ENCODE measurements around the gene CCDC142.

The CCDC142 gene

DNA sequence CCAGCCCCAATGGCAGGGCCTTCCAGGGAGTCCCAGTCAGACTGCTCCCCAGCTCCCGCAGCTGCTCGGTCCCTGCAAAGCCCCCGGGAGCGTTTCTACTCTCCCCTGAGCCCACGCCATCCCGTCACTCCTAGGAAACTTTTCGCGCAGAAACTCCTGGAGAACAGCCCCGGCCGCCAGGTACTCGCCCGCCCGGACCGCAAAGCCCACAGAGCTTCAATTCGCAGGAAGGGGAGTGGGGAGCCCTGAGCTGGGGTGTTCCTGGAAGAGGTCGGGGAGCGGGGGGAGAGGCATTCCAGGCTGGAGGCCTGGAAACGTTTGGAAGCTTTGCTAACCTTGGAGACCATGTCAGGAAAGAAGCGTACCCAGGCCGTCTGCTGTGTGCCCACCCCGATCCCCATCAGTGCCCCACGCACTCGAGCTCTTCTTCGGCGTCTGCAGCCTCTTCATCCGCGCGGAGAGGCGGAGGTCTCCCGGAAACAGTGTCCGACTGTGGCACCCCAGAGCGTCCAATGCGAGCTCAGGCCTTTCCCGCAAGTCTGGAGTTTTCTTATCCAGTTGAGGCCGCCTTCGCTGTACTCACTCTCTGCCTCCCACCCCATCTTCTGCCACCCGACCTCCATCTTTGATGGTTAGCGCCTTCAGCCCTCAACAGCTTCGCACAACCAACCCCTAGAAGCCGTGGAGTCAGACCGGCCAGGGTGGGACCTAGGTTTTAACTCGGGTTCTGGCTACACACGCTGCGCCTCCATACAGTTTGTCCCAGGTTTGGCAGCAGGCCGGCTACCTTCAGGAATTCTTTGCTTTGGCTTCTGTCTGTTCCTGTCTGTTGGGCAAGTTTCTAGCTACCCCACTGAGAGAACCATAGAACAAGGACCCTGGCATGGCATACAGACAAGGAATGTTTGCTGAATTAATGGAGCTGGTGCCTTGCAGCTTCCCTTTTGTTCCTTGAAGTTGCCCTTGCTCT, 21.0 kb upstream of the CCDC142 start:
- TF ChIP-seq TOX (CRISPR knock-in tag; IDR thresholded peaks at IDR 0.05; ENCODE audit: borderline replicate concordance) (no peak), ZFP30 (CRISPR knock-in tag; IDR thresholded peaks at IDR 0.05) (no peak), CSDC2 (CRISPR knock-in tag; IDR thresholded peaks at IDR 0.05) (no peak), BACH2 (CRISPR knock-in tag; IDR thresholded peaks at IDR 0.05; ENCODE audit: borderline replicate concordance) (no peak), GLIS3 (CRISPR knock-in tag; IDR thresholded peaks at IDR 0.05) (no peak), ZNF70 (CRISPR knock-in tag; IDR thresholded peaks at IDR 0.05) (no peak), ZNF565 (CRISPR knock-in tag; conservative IDR thresholded peaks at IDR 0.05; ENCODE audit: low read depth) (no peak), ZNF8 (CRISPR knock-in tag; IDR thresholded peaks at IDR 0.05) (no peak), ZFP3 (CRISPR knock-in tag; IDR thresholded peaks at IDR 0.05) (no peak), ZC3H10 (CRISPR knock-in tag; IDR thresholded peaks at IDR 0.05) (no peak), SNAI2 (CRISPR knock-in tag; IDR thresholded peaks at IDR 0.05) (no peak), ARNTL (CRISPR knock-in tag; IDR thresholded peaks at IDR 0.05; ENCODE audit: borderline replicate concordance, low read depth) (no peak), TCF4 (CRISPR knock-in tag; IDR thresholded peaks at IDR 0.05; ENCODE audit: borderline replicate concordance) (no peak), RARB (CRISPR knock-in tag; IDR thresholded peaks at IDR 0.05) (no peak)
- TF ChIP-seq, protein P1, sequence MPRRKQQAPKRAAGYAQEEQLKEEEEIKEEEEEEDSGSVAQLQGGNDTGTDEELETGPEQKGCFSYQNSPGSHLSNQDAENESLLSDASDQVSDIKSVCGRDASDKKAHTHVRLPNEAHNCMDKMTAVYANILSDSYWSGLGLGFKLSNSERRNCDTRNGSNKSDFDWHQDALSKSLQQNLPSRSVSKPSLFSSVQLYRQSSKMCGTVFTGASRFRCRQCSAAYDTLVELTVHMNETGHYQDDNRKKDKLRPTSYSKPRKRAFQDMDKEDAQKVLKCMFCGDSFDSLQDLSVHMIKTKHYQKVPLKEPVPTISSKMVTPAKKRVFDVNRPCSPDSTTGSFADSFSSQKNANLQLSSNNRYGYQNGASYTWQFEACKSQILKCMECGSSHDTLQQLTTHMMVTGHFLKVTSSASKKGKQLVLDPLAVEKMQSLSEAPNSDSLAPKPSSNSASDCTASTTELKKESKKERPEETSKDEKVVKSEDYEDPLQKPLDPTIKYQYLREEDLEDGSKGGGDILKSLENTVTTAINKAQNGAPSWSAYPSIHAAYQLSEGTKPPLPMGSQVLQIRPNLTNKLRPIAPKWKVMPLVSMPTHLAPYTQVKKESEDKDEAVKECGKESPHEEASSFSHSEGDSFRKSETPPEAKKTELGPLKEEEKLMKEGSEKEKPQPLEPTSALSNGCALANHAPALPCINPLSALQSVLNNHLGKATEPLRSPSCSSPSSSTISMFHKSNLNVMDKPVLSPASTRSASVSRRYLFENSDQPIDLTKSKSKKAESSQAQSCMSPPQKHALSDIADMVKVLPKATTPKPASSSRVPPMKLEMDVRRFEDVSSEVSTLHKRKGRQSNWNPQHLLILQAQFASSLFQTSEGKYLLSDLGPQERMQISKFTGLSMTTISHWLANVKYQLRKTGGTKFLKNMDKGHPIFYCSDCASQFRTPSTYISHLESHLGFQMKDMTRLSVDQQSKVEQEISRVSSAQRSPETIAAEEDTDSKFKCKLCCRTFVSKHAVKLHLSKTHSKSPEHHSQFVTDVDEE (CRISPR knock-in tag; IDR thresholded peaks at IDR 0.05) = no peak
- TF ChIP-seq, protein P2, sequence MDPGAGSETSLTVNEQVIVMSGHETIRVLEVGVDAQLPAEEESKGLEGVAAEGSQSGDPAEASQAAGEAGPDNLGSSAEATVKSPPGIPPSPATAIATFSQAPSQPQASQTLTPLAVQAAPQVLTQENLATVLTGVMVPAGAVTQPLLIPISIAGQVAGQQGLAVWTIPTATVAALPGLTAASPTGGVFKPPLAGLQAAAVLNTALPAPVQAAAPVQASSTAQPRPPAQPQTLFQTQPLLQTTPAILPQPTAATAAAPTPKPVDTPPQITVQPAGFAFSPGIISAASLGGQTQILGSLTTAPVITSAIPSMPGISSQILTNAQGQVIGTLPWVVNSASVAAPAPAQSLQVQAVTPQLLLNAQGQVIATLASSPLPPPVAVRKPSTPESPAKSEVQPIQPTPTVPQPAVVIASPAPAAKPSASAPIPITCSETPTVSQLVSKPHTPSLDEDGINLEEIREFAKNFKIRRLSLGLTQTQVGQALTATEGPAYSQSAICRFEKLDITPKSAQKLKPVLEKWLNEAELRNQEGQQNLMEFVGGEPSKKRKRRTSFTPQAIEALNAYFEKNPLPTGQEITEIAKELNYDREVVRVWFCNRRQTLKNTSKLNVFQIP (CRISPR knock-in tag; IDR thresholded peaks at IDR 0.05; ENCODE audit: borderline replicate concordance, low read depth) = no peak
- TF ChIP-seq, protein P3, sequence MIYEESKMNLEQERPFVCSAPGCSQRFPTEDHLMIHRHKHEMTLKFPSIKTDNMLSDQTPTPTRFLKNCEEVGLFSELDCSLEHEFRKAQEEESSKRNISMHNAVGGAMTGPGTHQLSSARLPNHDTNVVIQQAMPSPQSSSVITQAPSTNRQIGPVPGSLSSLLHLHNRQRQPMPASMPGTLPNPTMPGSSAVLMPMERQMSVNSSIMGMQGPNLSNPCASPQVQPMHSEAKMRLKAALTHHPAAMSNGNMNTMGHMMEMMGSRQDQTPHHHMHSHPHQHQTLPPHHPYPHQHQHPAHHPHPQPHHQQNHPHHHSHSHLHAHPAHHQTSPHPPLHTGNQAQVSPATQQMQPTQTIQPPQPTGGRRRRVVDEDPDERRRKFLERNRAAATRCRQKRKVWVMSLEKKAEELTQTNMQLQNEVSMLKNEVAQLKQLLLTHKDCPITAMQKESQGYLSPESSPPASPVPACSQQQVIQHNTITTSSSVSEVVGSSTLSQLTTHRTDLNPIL (CRISPR knock-in tag; IDR thresholded peaks at IDR 0.05; ENCODE audit: low read depth) = no peak
- TF ChIP-seq, protein P4, sequence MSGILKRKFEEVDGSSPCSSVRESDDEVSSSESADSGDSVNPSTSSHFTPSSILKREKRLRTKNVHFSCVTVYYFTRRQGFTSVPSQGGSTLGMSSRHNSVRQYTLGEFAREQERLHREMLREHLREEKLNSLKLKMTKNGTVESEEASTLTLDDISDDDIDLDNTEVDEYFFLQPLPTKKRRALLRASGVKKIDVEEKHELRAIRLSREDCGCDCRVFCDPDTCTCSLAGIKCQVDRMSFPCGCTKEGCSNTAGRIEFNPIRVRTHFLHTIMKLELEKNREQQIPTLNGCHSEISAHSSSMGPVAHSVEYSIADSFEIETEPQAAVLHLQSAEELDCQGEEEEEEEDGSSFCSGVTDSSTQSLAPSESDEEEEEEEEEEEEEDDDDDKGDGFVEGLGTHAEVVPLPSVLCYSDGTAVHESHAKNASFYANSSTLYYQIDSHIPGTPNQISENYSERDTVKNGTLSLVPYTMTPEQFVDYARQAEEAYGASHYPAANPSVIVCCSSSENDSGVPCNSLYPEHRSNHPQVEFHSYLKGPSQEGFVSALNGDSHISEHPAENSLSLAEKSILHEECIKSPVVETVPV (CRISPR knock-in tag; IDR thresholded peaks at IDR 0.05) = no peak
- TF ChIP-seq, protein P5, sequence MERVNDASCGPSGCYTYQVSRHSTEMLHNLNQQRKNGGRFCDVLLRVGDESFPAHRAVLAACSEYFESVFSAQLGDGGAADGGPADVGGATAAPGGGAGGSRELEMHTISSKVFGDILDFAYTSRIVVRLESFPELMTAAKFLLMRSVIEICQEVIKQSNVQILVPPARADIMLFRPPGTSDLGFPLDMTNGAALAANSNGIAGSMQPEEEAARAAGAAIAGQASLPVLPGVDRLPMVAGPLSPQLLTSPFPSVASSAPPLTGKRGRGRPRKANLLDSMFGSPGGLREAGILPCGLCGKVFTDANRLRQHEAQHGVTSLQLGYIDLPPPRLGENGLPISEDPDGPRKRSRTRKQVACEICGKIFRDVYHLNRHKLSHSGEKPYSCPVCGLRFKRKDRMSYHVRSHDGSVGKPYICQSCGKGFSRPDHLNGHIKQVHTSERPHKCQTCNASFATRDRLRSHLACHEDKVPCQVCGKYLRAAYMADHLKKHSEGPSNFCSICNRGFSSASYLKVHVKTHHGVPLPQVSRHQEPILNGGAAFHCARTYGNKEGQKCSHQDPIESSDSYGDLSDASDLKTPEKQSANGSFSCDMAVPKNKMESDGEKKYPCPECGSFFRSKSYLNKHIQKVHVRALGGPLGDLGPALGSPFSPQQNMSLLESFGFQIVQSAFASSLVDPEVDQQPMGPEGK (CRISPR knock-in tag; IDR thresholded peaks at IDR 0.05; ENCODE audit: borderline replicate concordance) = no peak
- no peak for ATAC-seq

DNA sequence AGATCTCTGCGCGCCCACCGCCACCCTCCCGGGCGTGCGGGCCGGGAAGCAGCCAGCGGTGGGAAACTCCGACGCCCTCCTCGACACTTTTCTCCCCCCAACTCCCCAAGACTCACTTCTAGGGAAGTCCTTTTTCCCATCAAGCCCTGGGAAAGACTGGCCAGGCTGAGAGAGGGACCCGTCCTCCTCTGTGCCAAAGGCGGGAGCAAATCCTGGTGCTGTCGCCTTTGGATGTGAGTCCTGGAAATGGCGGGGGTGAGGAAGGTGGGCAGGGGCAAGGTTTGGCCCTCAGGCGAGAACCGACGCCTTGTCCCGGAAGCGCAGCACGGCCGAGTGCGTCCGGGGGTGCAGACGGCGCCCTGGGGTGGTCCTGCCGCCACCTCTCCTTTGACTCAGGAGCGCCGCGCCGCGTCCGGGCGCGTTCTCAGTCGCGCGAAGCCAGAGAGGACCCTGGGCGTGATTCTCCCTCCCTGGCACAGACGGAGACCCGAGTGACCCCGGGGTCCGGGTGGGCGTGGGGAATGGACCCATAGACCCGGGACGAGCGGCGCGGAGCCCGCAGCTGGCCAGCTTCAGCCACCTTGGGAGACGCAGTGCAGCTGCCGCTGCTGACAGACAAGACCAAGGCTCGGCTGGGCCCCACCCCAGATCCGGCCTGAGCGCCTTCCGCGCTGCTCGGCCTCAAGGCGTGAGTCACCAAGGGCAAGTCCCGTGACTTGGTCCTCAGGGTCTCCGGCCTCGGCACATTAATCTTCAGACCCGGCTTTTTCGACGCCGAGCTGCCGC, 20.1 kb upstream of the CCDC142 start:
- no peak for ATAC-seq
- no peak for TF ChIP-seq CSDC2 (CRISPR knock-in tag; IDR thresholded peaks at IDR 0.05)
- TF ChIP-seq ZC3H10 (CRISPR knock-in tag; IDR thresholded peaks at IDR 0.05) = no peak
- no peak for TF ChIP-seq TOX (CRISPR knock-in tag; IDR thresholded peaks at IDR 0.05; ENCODE audit: borderline replicate concordance)
- TF ChIP-seq, protein P3 (CRISPR knock-in tag; IDR thresholded peaks at IDR 0.05; ENCODE audit: low read depth) = no peak
- no peak for TF ChIP-seq ISL1 (CRISPR knock-in tag; IDR thresholded peaks at IDR 0.05)
- no peak for TF ChIP-seq OSR1 (CRISPR knock-in tag; IDR thresholded peaks at IDR 0.05)
- no peak for TF ChIP-seq ZFP3 (CRISPR knock-in tag; IDR thresholded peaks at IDR 0.05)
- no peak for TF ChIP-seq ESRRG (CRISPR knock-in tag; IDR thresholded peaks at IDR 0.05)
- no peak for TF ChIP-seq GLIS3 (CRISPR knock-in tag; IDR thresholded peaks at IDR 0.05)
- no peak for TF ChIP-seq ZFP30 (CRISPR knock-in tag; IDR thresholded peaks at IDR 0.05)
- TF ChIP-seq ZNF8 (CRISPR knock-in tag; IDR thresholded peaks at IDR 0.05) = no peak
- TF ChIP-seq, protein P1 (CRISPR knock-in tag; IDR thresholded peaks at IDR 0.05) = no peak
- no peak for TF ChIP-seq ZNF70 (CRISPR knock-in tag; IDR thresholded peaks at IDR 0.05)
- no peak for TF ChIP-seq BACH2 (CRISPR knock-in tag; IDR thresholded peaks at IDR 0.05; ENCODE audit: borderline replicate concordance)
- no peak for TF ChIP-seq ARNTL (CRISPR knock-in tag; IDR thresholded peaks at IDR 0.05; ENCODE audit: borderline replicate concordance, low read depth)
